ENCODE measurements around the gene FIBP.

- TF ChIP-seq GATA3 (IDR thresholded peaks at IDR 0.05; ENCODE audit: low read depth, low read length) (no peak), GATA2 (IDR thresholded peaks at IDR 0.05; ENCODE audit: low read depth, low read length) (no peak)
Measured at GRCh38 chr11:65906602-65907001, 18.3 kb upstream of the FIBP start.

Data from SH-SY5Y (cell line).